ENCODE data around the gene MVD.
"Not testable (repeated sequence)": the region's sequence is repeated elsewhere in the genome, so short reads cannot be mapped to it uniquely, and the experiment has no call there.

MVD gene

GRCh38 chr16:88681709-88682451, 19.0 kb upstream of the MVD start:
- DNase-seq (ENCODE audit: low spot score), result no peak

GRCh38 chr16:88681084-88681680, 18.3 kb upstream of the MVD start:
- peak; percentile 95 for DNase-seq (ENCODE audit: low spot score)

- DNase-seq (ENCODE audit: low spot score), result no peak
Observed at GRCh38 chr16:88680554-88681083, 17.7 kb upstream of the MVD start.

GRCh38 chr16:88678224-88678979, 15.5 kb upstream of the MVD start:
- no peak for DNase-seq (ENCODE audit: low spot score)

GRCh38 chr16:88677721-88678120, 14.8 kb upstream of the MVD start:
- no peak for DNase-seq (ENCODE audit: low spot score)

- DNase-seq (ENCODE audit: low spot score), result no peak
Observed at GRCh38 chr16:88676502-88677242, 13.8 kb upstream of the MVD start.

GRCh38 chr16:88673716-88674379, 11.0 kb upstream of the MVD start:
- DNase-seq (ENCODE audit: low spot score), result no peak

GRCh38 chr16:88672776-88673175, 9.9 kb upstream of the MVD start:
- peak; percentile 81 for DNase-seq (ENCODE audit: low spot score)

- no peak for DNase-seq (ENCODE audit: low spot score)
Observed at GRCh38 chr16:88671806-88672205, 8.9 kb upstream of the MVD start.

GRCh38 chr16:88669980-88670379, 7.1 kb upstream of the MVD start:
- no peak for DNase-seq (ENCODE audit: low spot score)

GRCh38 chr16:88669493-88669892, 6.6 kb upstream of the MVD start:
- not testable (repeated sequence) for DNase-seq (ENCODE audit: low spot score)

GRCh38 chr16:88667461-88667860, 4.6 kb upstream of the MVD start:
- no peak for DNase-seq (ENCODE audit: low spot score)

GRCh38 chr16:88665570-88665969, 2.7 kb upstream of the MVD start:
- DNase-seq (ENCODE audit: low spot score), result no peak

- DNase-seq (ENCODE audit: low spot score), result no peak
Observed at GRCh38 chr16:88665148-88665547, 2.3 kb upstream of the MVD start.

GRCh38 chr16:88662222-88662842, 559 bp downstream of the MVD start:
- DNase-seq (ENCODE audit: low spot score), result no peak

GRCh38 chr16:88661468-88661867, 1.4 kb downstream of the MVD start:
- no peak for DNase-seq (ENCODE audit: low spot score)

- DNase-seq (ENCODE audit: low spot score), result no peak
Observed at GRCh38 chr16:88659160-88659559, 3.7 kb downstream of the MVD start.

- DNase-seq (ENCODE audit: low spot score), result no peak
Observed at GRCh38 chr16:88658714-88659113, 4.2 kb downstream of the MVD start.

- DNase-seq (ENCODE audit: low spot score), result no peak
Observed at GRCh38 chr16:88657371-88657770, 5.5 kb downstream of the MVD start.

GRCh38 chr16:88656291-88656980, 6.5 kb downstream of the MVD start:
- no peak for DNase-seq (ENCODE audit: low spot score)

Data from HuH-7 (cell line).